K562 (cell line): ENCODE measurements around the gene ZNF574. TPM values are rescaled to one million over a fixed set of nuclear protein-coding genes. Genes with fewer than 3 reads are reported as not detected.
A peak's percentile ranks its signal among the peaks of the same experiment; 100 is the strongest.

ENCODE experiments used
- ATAC-seq: fragments of 200-7000 bp; cut with Tn5 transposase; 3 replicates; pipeline ENCODE4 v1.9.1; 2020; ENCODE audit warnings: moderate library complexity
- BruUV-seq: library from RNA; stranded (reverse); fragments of 400-500 nt; replicated peaks from 2 replicates; lab custom pipeline; 2021; lab: Mats Ljungman, UMichigan
- CTCF ChIA-PET: fragments of 300-600 bp; formaldehyde crosslinking; extraction: SDS; loops from one replicate; lab custom pipeline; 2021; ENCODE audit warnings: low intra/inter-chr PET ratio; lab: Yijun Ruan, JAX
- POLR2A ChIA-PET: fragments of 300-600, 350-650 bp; sonication (Branson Sonifier 250); formaldehyde crosslinking; extraction: SDS; loops from one replicate; lab custom pipeline; 2021; ENCODE audit warnings: antibody characterized with exemption, inconsistent platforms; lab: Yijun Ruan, JAX
- DNase-seq, 4 experiments: peaks; one replicate each; pipeline versions ENCODE4 v3.0.0 to v3.0.0-alpha.2; 2011 to 2018; ENCODE audit warnings: low spot score in 3 of 4, mixed read lengths in 3 of 4; ENCODE audit errors: extremely low read depth in 1 of 4
- FAIRE-seq: peaks from 2 replicates; lab custom pipeline; 2011; peaks lifted over from hg19 to GRCh38; lab: Jason Lieb, UNC
- H2AFZ ChIP-seq: 2 replicates; pipeline ENCODE4 v1.6.0; 2011; ENCODE audit warnings: low read depth, low read length, control low read depth, inconsistent platforms
- H3K27ac ChIP-seq: fragments of 200-600 bp; 3 replicates; pipeline ENCODE4 v1.8.0; 2011; ENCODE audit warnings: low read depth, mild to moderate bottlenecking, control low read depth, inconsistent platforms, low read length, moderate library complexity, mixed read lengths; ENCODE audit errors: extremely low read depth
- H3K27me3 ChIP-seq, 2 experiments: fragments of 300-600 bp in 1 of 2; 2 replicates in 1 of 2; 3 replicates in 1 of 2; pipeline versions ENCODE4 v1.6.0 to v1.8.0; 2011; ENCODE audit warnings: inconsistent platforms in 2 of 2, low read length in 2 of 2, mild to moderate bottlenecking in 1 of 2, mixed read lengths in 1 of 2, moderate library complexity in 1 of 2; ENCODE audit not compliant: control insufficient read depth in 2 of 2, insufficient read depth in 2 of 2
- H3K36me3 ChIP-seq: fragments of 300-600 bp; 3 replicates; pipeline ENCODE4 v1.8.0; 2011; ENCODE audit warnings: mild to moderate bottlenecking, low read length, inconsistent platforms; ENCODE audit not compliant: control insufficient read depth, insufficient read depth
- H3K4me1 ChIP-seq, 2 experiments: fragments of 200-600 bp in 1 of 2; replicated peaks in 1 of 2; 2 replicates in 1 of 2; 3 replicates in 1 of 2; pipeline versions ENCODE4 v1.5.1 to v1.8.0; 2011; ENCODE audit warnings: inconsistent platforms in 2 of 2, low read length in 2 of 2, mild to moderate bottlenecking in 1 of 2, mixed read lengths in 1 of 2, moderate library complexity in 1 of 2; ENCODE audit not compliant: control insufficient read depth in 2 of 2, insufficient read depth in 2 of 2
- H3K4me2 ChIP-seq: 2 replicates; pipeline ENCODE4 v1.6.1; 2011; ENCODE audit warnings: low read length, control low read depth, inconsistent platforms, mixed read lengths; ENCODE audit not compliant: insufficient read depth
- H3K4me3 ChIP-seq: fragments of 200-600 bp; sonication (generic), shearing (Covaris generic); 2 replicates; pipeline ENCODE4 v1.5.1; 2016; ENCODE audit warnings: control low read depth, inconsistent platforms
- H3K79me2 ChIP-seq: fragments of 200-600 bp; 3 replicates; pipeline ENCODE4 v1.8.0; 2011; ENCODE audit warnings: low read length, inconsistent platforms; ENCODE audit not compliant: control insufficient read depth, insufficient read depth
- H3K9ac ChIP-seq, 2 experiments: 2 replicates each; pipeline versions ENCODE4 v1.6.0 to v1.6.1; 2011; ENCODE audit warnings: low read depth in 2 of 2, low read length in 2 of 2, control low read depth in 1 of 2, inconsistent platforms in 1 of 2, mild to moderate bottlenecking in 1 of 2, mixed read lengths in 1 of 2; ENCODE audit not compliant: insufficient read depth in 1 of 2
- H3K9me1 ChIP-seq: one replicate; pipeline ENCODE4 v1.6.0; 2011; ENCODE audit warnings: inconsistent platforms, mild to moderate bottlenecking, low read length, moderate library complexity; ENCODE audit not compliant: control insufficient read depth, insufficient read depth
- H3K9me3 ChIP-seq: replicated peaks from 2 replicates; pipeline ENCODE4 v1.5.1; 2011; ENCODE audit warnings: low read depth, low read length, inconsistent platforms; ENCODE audit not compliant: control insufficient read depth, insufficient read depth
- H4K20me1 ChIP-seq: replicated peaks from 2 replicates; pipeline ENCODE4 v1.6.1; 2011; ENCODE audit warnings: low read length, inconsistent platforms, mixed read lengths; ENCODE audit not compliant: control insufficient read depth, insufficient read depth
- FOXK2 ChIP-seq, 2 experiments: fragments of 450-650 bp; IDR thresholded peaks in 1 of 2; conservative IDR thresholded peaks in 1 of 2; 2 replicates each; pipeline ENCODE4 v1.6.1; 2016; ENCODE audit warnings: low read depth in 2 of 2, mild to moderate bottlenecking in 1 of 2
- GABPB2 ChIP-seq: fragments of 250-450 bp; sonication (Bioruptor Pico); conservative IDR thresholded peaks from 2 replicates; pipeline ENCODE4 v1.5.1; 2021; ENCODE audit warnings: mild to moderate bottlenecking
- HOXB6 ChIP-seq: fragments of 250-450 bp; sonication (Bioruptor Pico); IDR thresholded peaks from 2 replicates; pipeline ENCODE4 v1.5.1; 2022; ENCODE audit warnings: mild to moderate bottlenecking, borderline replicate concordance
- MBD2 ChIP-seq: sonication (generic); IDR thresholded peaks from 2 replicates; pipeline ENCODE4 v1.6.1; 2016; ENCODE audit warnings: low read depth, borderline replicate concordance
- MTA1 ChIP-seq: fragments of 450-650 bp; IDR thresholded peaks from 2 replicates; pipeline ENCODE4 v1.6.1; 2017; ENCODE audit warnings: borderline replicate concordance
- MYNN ChIP-seq, 2 experiments: sonication (generic); formaldehyde crosslinking in 1 of 2; IDR thresholded peaks; 2 replicates each; pipeline versions ENCODE4 v1.5.0 to v1.6.1; 2016 to 2020; ENCODE audit warnings: antibody characterized with exemption in 1 of 2, missing genetic modification reagents in 1 of 2
- POLR3A ChIP-seq: IDR thresholded peaks from 2 replicates; pipeline ENCODE4 v1.6.1; 2011; ENCODE audit warnings: borderline replicate concordance, mild to moderate bottlenecking, moderate library complexity; ENCODE audit not compliant: insufficient read length, insufficient read depth; ENCODE audit errors: extremely low read depth
- SUPT5H ChIP-seq: fragments of 450-650 bp; IDR thresholded peaks from 2 replicates; pipeline ENCODE4 v1.6.1; 2016
- WHSC1 ChIP-seq: IDR thresholded peaks from one replicate; pipeline ENCODE4 v1.6.1; 2012; ENCODE audit warnings: low read length, control low read depth, inconsistent platforms
- ZC3H11A ChIP-seq: IDR thresholded peaks from 2 replicates; pipeline ENCODE4 v1.6.1; 2012; ENCODE audit warnings: low read depth, low read length, improper control_type of control experiment
- ZFP30 ChIP-seq: fragments of 250-450 bp; sonication (Bioruptor Pico); IDR thresholded peaks from 2 replicates; pipeline ENCODE4 v1.8.0; 2022; ENCODE audit warnings: moderate library complexity, mild to moderate bottlenecking, inconsistent platforms, borderline replicate concordance
- WGBS: fragments of 100-300 bp; shearing (Covaris generic); methylation state at CpG from one replicate; pipeline ENCODE4 v1.1.6; 2016; ENCODE audit warnings: low coverage, mixed read lengths; ENCODE audit not compliant: insufficient coverage; ENCODE audit errors: missing lambda C conversion rate; 5-methylcytosine and 5-hydroxymethylcytosine counted together
- in situ Hi-C: fragments of 300-500 bp; cut with MboI; formaldehyde crosslinking; loops from 4 replicates; pipeline ENCODE4 v1.15.0; 2018; ENCODE audit warnings: inconsistent platforms, mixed read lengths
- intact Hi-C: fragments of 100-400 bp; cut with micrococcal nuclease; formaldehyde crosslinking; loops from 2 replicates; pipeline ENCODE4 v1.14.2; 2022
- polyA plus RNA-seq, 8 experiments: library from polyadenylated mRNA; depleted of rRNA in 4 of 8; stranded (reverse) in 5 of 8; unstranded in 3 of 8; fragments of >200 nt; fragmentation: Nextera tagmentation in 2 of 8; fragmentation: Illumina TruSeq in 1 of 8; extraction: Ambion mirVana in 2 of 8; extraction: Trizol in 1 of 8; gene quantifications; 2 replicates each; pipeline versions ENCODE4 v1.2.1 to v1.2.3, GENCODE V29; 2011 to 2014; ENCODE audit warnings: inconsistent platforms in 1 of 8, missing spikeins in 1 of 8
- total RNA-seq, 7 experiments: library from RNA; depleted of rRNA in 6 of 7; stranded (reverse); fragments of >200 nt in 6 of 7; fragmentation: Illumina TruSeq in 2 of 7; extraction: Trizol in 2 of 7; gene quantifications; 2 replicates each; pipeline versions ENCODE4 v1.2.1 to v1.2.3, GENCODE V29; 2011 to 2021; ENCODE audit warnings: low replicate concordance in 1 of 7
- TF ChIP-seq, protein P1 (sequence below): sonication (generic); formaldehyde crosslinking; IDR thresholded peaks from 2 replicates; pipeline ENCODE4 v1.8.1; 2023; ENCODE audit warnings: mild to moderate bottlenecking, missing genetic modification reagents
- TF ChIP-seq, protein P2 (sequence below), 2 experiments: fragments of 450-650 bp in 1 of 2; IDR thresholded peaks; 2 replicates each; pipeline ENCODE4 v1.6.1; 2011 to 2017; ENCODE audit warnings: low read depth in 2 of 2, antibody characterized with exemption in 1 of 2, borderline replicate concordance in 1 of 2, low read length in 1 of 2, mild to moderate bottlenecking in 1 of 2, mixed read lengths in 1 of 2; ENCODE audit not compliant: control insufficient read depth in 1 of 2
- TF ChIP-seq, protein P3 (sequence below): sonication (generic); formaldehyde crosslinking; IDR thresholded peaks from 2 replicates; pipeline ENCODE4 v1.8.0; 2022; ENCODE audit warnings: missing genetic modification reagents, mild to moderate bottlenecking, borderline replicate concordance

Gene ZNF574
- total and polyA plus RNA-seq, 9 of the 15 experiments (the other 6 are each of a cell fraction or from before 2014, with no cell fraction given) = 0.24 to 20.7 (median 8.4) TPM

DNA sequence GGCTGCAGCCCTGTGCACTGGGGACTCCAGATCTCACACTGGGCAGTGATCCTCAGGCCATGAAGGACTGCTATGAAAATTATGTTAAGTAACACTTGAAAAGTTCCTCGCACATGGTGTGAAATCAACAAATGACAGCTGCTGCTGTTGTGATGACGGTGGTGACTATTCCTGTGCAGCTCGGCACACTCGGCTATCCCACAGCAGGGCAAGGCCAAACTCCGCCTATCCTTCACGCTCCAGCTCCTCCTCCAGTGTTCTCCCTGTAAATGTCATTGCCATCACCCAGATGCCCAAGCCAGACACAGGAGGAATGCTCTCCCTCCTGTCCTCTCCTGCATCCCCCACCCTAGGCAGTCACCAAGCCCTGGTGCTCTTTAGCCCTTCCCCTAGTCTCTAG lies 37.3 kb upstream of the ZNF574 start:
- Histone ChIP-seq H4K20me1 (peaks cover 6% of the 10 kb centered on the region; the same call in 1 of the 2 replicates), H3K4me2 (no peak overlapping the region), H3K27me3 (peaks cover 17 to 37% of the 10 kb centered on the region in 2 experiments; a peak in 4 of 5 replicates), H3K9ac (peak overlapping the region in 1 of 2 experiments; percentile 36; a peak in 1 of 4 replicates), H3K9me3 (no peaks in the 10 kb centered on the region), H3K4me3 (no peak overlapping the region), H3K9me1 (no peaks in the 10 kb centered on the region), H3K36me3 (no peaks in the 10 kb centered on the region), H3K27ac (no peak overlapping the region), H3K4me1 (peaks cover 0 to 6% of the 10 kb centered on the region in 2 experiments; a peak in 1 of 5 replicates), H3K79me2 (no peaks in the 10 kb centered on the region), H2AFZ (no peak overlapping the region)
- 17% methylated on average over 6 of the region's 6 CpGs for WGBS
- ChIA-PET CTCF (no interaction called here), POLR2A (interaction anchor here (1.1 to 1.2 kb wide), 3 partner anchors 13 to 158 kb away, joined by 3 read pairs; no protein-coding TSS in a partner anchor)
- no peak for ATAC-seq
- FAIRE-seq = no peak
- no peak for DNase-seq
- in situ Hi-C loops (no loop called here), intact Hi-C loops (no loop called here)
- no TSS peak for BruUV-seq
- TF ChIP-seq, protein P1, sequence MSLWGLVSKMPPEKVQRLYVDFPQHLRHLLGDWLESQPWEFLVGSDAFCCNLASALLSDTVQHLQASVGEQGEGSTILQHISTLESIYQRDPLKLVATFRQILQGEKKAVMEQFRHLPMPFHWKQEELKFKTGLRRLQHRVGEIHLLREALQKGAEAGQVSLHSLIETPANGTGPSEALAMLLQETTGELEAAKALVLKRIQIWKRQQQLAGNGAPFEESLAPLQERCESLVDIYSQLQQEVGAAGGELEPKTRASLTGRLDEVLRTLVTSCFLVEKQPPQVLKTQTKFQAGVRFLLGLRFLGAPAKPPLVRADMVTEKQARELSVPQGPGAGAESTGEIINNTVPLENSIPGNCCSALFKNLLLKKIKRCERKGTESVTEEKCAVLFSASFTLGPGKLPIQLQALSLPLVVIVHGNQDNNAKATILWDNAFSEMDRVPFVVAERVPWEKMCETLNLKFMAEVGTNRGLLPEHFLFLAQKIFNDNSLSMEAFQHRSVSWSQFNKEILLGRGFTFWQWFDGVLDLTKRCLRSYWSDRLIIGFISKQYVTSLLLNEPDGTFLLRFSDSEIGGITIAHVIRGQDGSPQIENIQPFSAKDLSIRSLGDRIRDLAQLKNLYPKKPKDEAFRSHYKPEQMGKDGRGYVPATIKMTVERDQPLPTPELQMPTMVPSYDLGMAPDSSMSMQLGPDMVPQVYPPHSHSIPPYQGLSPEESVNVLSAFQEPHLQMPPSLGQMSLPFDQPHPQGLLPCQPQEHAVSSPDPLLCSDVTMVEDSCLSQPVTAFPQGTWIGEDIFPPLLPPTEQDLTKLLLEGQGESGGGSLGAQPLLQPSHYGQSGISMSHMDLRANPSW (CRISPR knock-in tag) = no peak
- no peak for TF ChIP-seq MYNN (IDR thresholded peaks at IDR 0.05)
- TF ChIP-seq MYNN (CRISPR knock-in tag; IDR thresholded peaks at IDR 0.05) = no peak
- no peak for TF ChIP-seq HOXB6 (CRISPR knock-in tag)
- TF ChIP-seq SUPT5H = no peak
- TF ChIP-seq MTA1 = no peak
- no peak for TF ChIP-seq MBD2
- TF ChIP-seq FOXK2 (conservative IDR thresholded peaks at IDR 0.05 in 1 of 2, IDR thresholded peaks at IDR 0.05 in 1 of 2; ENCODE audit: low read depth in 2 of 2) = no peak
- no peak for TF ChIP-seq POLR3A
- no peak for TF ChIP-seq ZFP30
- no peak for TF ChIP-seq WHSC1
- TF ChIP-seq, protein P2, sequence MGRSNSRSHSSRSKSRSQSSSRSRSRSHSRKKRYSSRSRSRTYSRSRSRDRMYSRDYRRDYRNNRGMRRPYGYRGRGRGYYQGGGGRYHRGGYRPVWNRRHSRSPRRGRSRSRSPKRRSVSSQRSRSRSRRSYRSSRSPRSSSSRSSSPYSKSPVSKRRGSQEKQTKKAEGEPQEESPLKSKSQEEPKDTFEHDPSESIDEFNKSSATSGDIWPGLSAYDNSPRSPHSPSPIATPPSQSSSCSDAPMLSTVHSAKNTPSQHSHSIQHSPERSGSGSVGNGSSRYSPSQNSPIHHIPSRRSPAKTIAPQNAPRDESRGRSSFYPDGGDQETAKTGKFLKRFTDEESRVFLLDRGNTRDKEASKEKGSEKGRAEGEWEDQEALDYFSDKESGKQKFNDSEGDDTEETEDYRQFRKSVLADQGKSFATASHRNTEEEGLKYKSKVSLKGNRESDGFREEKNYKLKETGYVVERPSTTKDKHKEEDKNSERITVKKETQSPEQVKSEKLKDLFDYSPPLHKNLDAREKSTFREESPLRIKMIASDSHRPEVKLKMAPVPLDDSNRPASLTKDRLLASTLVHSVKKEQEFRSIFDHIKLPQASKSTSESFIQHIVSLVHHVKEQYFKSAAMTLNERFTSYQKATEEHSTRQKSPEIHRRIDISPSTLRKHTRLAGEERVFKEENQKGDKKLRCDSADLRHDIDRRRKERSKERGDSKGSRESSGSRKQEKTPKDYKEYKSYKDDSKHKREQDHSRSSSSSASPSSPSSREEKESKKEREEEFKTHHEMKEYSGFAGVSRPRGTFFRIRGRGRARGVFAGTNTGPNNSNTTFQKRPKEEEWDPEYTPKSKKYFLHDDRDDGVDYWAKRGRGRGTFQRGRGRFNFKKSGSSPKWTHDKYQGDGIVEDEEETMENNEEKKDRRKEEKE (IDR thresholded peaks at IDR 0.05; ENCODE audit: borderline replicate concordance in 1 of 2, control insufficient read depth in 1 of 2, low read depth in 2 of 2, low read length in 1 of 2) = no peak
- TF ChIP-seq ZC3H11A = no peak
- TF ChIP-seq, protein P3, sequence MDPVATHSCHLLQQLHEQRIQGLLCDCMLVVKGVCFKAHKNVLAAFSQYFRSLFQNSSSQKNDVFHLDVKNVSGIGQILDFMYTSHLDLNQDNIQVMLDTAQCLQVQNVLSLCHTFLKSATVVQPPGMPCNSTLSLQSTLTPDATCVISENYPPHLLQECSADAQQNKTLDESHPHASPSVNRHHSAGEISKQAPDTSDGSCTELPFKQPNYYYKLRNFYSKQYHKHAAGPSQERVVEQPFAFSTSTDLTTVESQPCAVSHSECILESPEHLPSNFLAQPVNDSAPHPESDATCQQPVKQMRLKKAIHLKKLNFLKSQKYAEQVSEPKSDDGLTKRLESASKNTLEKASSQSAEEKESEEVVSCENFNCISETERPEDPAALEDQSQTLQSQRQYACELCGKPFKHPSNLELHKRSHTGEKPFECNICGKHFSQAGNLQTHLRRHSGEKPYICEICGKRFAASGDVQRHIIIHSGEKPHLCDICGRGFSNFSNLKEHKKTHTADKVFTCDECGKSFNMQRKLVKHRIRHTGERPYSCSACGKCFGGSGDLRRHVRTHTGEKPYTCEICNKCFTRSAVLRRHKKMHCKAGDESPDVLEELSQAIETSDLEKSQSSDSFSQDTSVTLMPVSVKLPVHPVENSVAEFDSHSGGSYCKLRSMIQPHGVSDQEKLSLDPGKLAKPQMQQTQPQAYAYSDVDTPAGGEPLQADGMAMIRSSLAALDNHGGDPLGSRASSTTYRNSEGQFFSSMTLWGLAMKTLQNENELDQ (CRISPR knock-in tag) = no peak
- TF ChIP-seq GABPB2 (CRISPR knock-in tag) = no peak
